Measurements from ENCODE around the gene DNM3.

GRCh38 chr1:172298141-172298540, 456.8 kb downstream of the DNM3 start:
- TF ChIP-seq BCL11B (tag by site-specific recombination; IDR thresholded peaks at IDR 0.05; ENCODE audit: low read depth) (no peak), TSHZ1 (tag by site-specific recombination; IDR thresholded peaks at IDR 0.05; ENCODE audit: borderline replicate concordance) (no peak)
